HepG2 (cell line): ENCODE measurements around the gene TMEM107. TPM values are rescaled to one million over a fixed set of nuclear protein-coding genes. Genes with fewer than 3 reads are reported as not detected.
A peak's percentile ranks its signal among the peaks of the same experiment; 100 is the strongest.

Experiments
- BATF2 ChIP-seq: sonication (generic); formaldehyde crosslinking; IDR thresholded peaks from 2 replicates; pipeline ENCODE4 v1.8.0; 2022; ENCODE audit warnings: mild to moderate bottlenecking, missing genetic modification reagents, moderate library complexity
- BCL6 ChIP-seq: IDR thresholded peaks from 2 replicates; pipeline ENCODE4 v1.6.1; 2016; ENCODE audit warnings: missing genetic modification reagents, missing compliant biosample characterization
- EEA1 ChIP-seq: sonication (generic); formaldehyde crosslinking; IDR thresholded peaks from 2 replicates; pipeline ENCODE4 v1.5.1; 2020; ENCODE audit warnings: mild to moderate bottlenecking, missing genetic modification reagents, borderline replicate concordance
- FOXA1 ChIP-seq, 2 experiments: fragments of 450-650 bp in 1 of 2; sonication (generic) in 1 of 2; formaldehyde crosslinking in 1 of 2; IDR thresholded peaks; 2 replicates each; pipeline versions ENCODE4 v1.4.0 to v1.6.1; 2016 to 2020; ENCODE audit warnings: missing genetic modification reagents in 1 of 2
- HOMEZ ChIP-seq: IDR thresholded peaks from 2 replicates; pipeline ENCODE4 v1.6.1; 2016; ENCODE audit warnings: low read depth
- KDM2A ChIP-seq: sonication (generic); formaldehyde crosslinking; IDR thresholded peaks from 2 replicates; pipeline ENCODE4 v1.4.0; 2020; ENCODE audit warnings: low read depth, missing genetic modification reagents, borderline replicate concordance
- KLF11 ChIP-seq: IDR thresholded peaks from 2 replicates; pipeline ENCODE4 v1.6.1; 2016; ENCODE audit warnings: missing compliant biosample characterization
- MED8 ChIP-seq: sonication (generic); formaldehyde crosslinking; IDR thresholded peaks from 2 replicates; pipeline ENCODE4 v1.8.1; 2023; ENCODE audit warnings: mild to moderate bottlenecking, missing genetic modification reagents; ENCODE audit not compliant: insufficient replicate concordance
- MYC ChIP-seq: sonication (generic); formaldehyde crosslinking; IDR thresholded peaks from 2 replicates; pipeline ENCODE4 v1.9.0; 2021; ENCODE audit warnings: missing genetic modification reagents, borderline replicate concordance
- REXO4 ChIP-seq: sonication (generic); formaldehyde crosslinking; IDR thresholded peaks from 2 replicates; pipeline ENCODE4 v1.8.0; 2022; ENCODE audit warnings: missing genetic modification reagents, mild to moderate bottlenecking, borderline replicate concordance
- SUZ12 ChIP-seq: fragments of 150-350 bp; IDR thresholded peaks from 2 replicates; pipeline ENCODE4 v1.6.1; 2014; ENCODE audit warnings: low read depth, low read length
- YEATS2 ChIP-seq: sonication (generic); formaldehyde crosslinking; IDR thresholded peaks from 2 replicates; pipeline ENCODE4 v1.4.0; 2020; ENCODE audit warnings: missing genetic modification reagents, borderline replicate concordance
- ZC3H13 ChIP-seq: sonication (generic); formaldehyde crosslinking; IDR thresholded peaks from 2 replicates; pipeline ENCODE4 v1.8.1; 2023; ENCODE audit warnings: mild to moderate bottlenecking, missing genetic modification reagents, moderate library complexity
- ZMAT3 ChIP-seq: sonication (generic); formaldehyde crosslinking; conservative IDR thresholded peaks from 2 replicates; pipeline ENCODE4 v1.7.0; 2021; ENCODE audit warnings: missing genetic modification reagents
- ZNF101 ChIP-seq: sonication (generic); formaldehyde crosslinking; IDR thresholded peaks from 2 replicates; pipeline ENCODE4 v1.4.0; 2020; ENCODE audit warnings: mild to moderate bottlenecking, low read depth, missing genetic modification reagents, borderline replicate concordance
- ZNF138 ChIP-seq: sonication (generic); formaldehyde crosslinking; IDR thresholded peaks from 2 replicates; pipeline ENCODE4 v1.5.0; 2020; ENCODE audit warnings: mild to moderate bottlenecking, low read depth, missing genetic modification reagents
- ZNF263 ChIP-seq: sonication (generic); formaldehyde crosslinking; IDR thresholded peaks from 2 replicates; pipeline ENCODE4 v1.4.0; 2020; ENCODE audit warnings: missing genetic modification reagents
- ZNF451 ChIP-seq: sonication (generic); formaldehyde crosslinking; IDR thresholded peaks from 2 replicates; pipeline ENCODE4 v1.5.0; 2020; ENCODE audit warnings: mild to moderate bottlenecking, missing genetic modification reagents
- ZNF484 ChIP-seq: sonication (generic); formaldehyde crosslinking; IDR thresholded peaks from 2 replicates; pipeline ENCODE4 v1.5.1; 2020; ENCODE audit warnings: mild to moderate bottlenecking, low read depth, missing genetic modification reagents, borderline replicate concordance
- ZNF761 ChIP-seq: sonication (generic); formaldehyde crosslinking; conservative IDR thresholded peaks from 2 replicates; pipeline ENCODE4 v1.4.0; 2020; ENCODE audit warnings: mild to moderate bottlenecking, missing genetic modification reagents
- ZNF790 ChIP-seq: sonication (generic); formaldehyde crosslinking; IDR thresholded peaks from 2 replicates; pipeline ENCODE4 v1.8.0; 2022; ENCODE audit warnings: missing genetic modification reagents, mild to moderate bottlenecking, borderline replicate concordance
- polyA plus RNA-seq, 8 experiments: library from polyadenylated mRNA; depleted of rRNA in 3 of 8; stranded (reverse) in 7 of 8; unstranded in 1 of 8; fragments of >200 nt; fragmentation: Illumina TruSeq in 4 of 8; extraction: Trizol in 4 of 8; gene quantifications; 2 replicates each; pipeline versions ENCODE4 v1.2.1 to v1.2.3, GENCODE V29; 2011 to 2016; ENCODE audit warnings: low read depth in 4 of 8, missing spikeins in 1 of 8, mixed read lengths in 1 of 8; ENCODE audit not compliant: insufficient read depth in 1 of 8
- total RNA-seq, 5 experiments: library from RNA; depleted of rRNA; stranded (reverse); fragments of >200 nt; fragmentation: Illumina TruSeq; extraction: Trizol; gene quantifications; 2 replicates each; pipeline ENCODE4 v1.2.3, GENCODE V29; 2016; ENCODE audit warnings: low read depth in 1 of 5
- TF ChIP-seq, protein P1 (sequence below): fragments of 450-650 bp; IDR thresholded peaks from 2 replicates; pipeline ENCODE4 v1.6.1; 2016
- TF ChIP-seq, protein P2 (sequence below): sonication (generic); formaldehyde crosslinking; IDR thresholded peaks from 2 replicates; pipeline ENCODE4 v1.5.1; 2020; ENCODE audit warnings: mild to moderate bottlenecking, missing genetic modification reagents

The TMEM107 gene
- total and polyA plus RNA-seq, 2 of the 13 experiments (the other 11 are each of a cell fraction or from before 2014, with no cell fraction given): 7.2 to 15.3 TPM

GRCh38 chr17:8186446-8186786 lies 10.2 kb upstream of the TMEM107 start (continued):
- no peak for TF ChIP-seq ZMAT3 (CRISPR knock-in tag)
- peak; percentile 15; the same call in 1 of the 2 replicates for TF ChIP-seq ZNF138 (CRISPR knock-in tag)
- TF ChIP-seq MED8 (CRISPR knock-in tag): no peak
- TF ChIP-seq, protein P1, sequence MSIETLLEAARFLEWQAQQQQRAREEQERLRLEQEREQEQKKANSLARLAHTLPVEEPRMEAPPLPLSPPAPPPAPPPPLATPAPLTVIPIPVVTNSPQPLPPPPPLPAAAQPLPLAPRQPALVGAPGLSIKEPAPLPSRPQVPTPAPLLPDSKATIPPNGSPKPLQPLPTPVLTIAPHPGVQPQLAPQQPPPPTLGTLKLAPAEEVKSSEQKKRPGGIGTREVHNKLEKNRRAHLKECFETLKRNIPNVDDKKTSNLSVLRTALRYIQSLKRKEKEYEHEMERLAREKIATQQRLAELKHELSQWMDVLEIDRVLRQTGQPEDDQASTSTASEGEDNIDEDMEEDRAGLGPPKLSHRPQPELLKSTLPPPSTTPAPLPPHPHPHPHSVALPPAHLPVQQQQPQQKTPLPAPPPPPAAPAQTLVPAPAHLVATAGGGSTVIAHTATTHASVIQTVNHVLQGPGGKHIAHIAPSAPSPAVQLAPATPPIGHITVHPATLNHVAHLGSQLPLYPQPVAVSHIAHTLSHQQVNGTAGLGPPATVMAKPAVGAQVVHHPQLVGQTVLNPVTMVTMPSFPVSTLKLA: no peak
- TF ChIP-seq, protein P2, sequence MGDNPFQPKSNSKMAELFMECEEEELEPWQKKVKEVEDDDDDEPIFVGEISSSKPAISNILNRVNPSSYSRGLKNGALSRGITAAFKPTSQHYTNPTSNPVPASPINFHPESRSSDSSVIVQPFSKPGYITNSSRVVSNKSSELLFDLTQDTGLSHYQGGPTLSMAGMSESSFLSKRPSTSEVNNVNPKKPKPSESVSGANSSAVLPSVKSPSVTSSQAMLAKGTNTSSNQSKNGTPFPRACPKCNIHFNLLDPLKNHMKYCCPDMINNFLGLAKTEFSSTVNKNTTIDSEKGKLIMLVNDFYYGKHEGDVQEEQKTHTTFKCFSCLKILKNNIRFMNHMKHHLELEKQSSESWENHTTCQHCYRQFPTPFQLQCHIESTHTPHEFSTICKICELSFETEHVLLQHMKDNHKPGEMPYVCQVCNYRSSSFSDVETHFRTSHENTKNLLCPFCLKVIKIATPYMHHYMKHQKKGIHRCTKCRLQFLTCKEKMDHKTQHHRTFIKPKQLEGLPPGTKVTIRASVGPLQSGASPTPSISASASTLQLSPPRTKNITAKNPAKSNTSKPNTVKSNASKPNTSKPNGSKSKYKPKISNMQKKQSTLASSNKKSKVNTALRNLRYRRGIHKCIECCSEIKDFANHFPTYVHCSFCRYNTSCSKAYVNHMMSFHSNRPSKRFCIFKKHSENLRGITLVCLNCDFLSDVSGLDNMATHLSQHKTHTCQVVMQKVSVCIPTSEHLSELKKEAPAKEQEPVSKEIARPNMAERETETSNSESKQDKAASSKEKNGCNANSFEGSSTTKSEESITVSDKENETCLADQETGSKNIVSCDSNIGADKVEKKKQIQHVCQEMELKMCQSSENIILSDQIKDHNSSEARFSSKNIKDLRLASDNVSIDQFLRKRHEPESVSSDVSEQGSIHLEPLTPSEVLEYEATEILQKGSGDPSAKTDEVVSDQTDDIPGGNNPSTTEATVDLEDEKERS (CRISPR knock-in tag): 0 out of 2 replicates have a peak, but pooled peaks have one; percentile 76
- TF ChIP-seq MYC (CRISPR knock-in tag): no peak
- no peak for TF ChIP-seq HOMEZ (CRISPR knock-in tag)
- peak; percentile 60; the same call in 1 of the 2 replicates for TF ChIP-seq ZNF101 (CRISPR knock-in tag)
- TF ChIP-seq ZNF790: peak; percentile 55; the same call in 1 of the 2 replicates
- TF ChIP-seq REXO4: no peak
- no peak for TF ChIP-seq KLF11 (CRISPR knock-in tag)
- no peak for TF ChIP-seq BATF2
- TF ChIP-seq FOXA1 (IDR thresholded peaks at IDR 0.05): no peak
- no peak for TF ChIP-seq FOXA1 (CRISPR knock-in tag; IDR thresholded peaks at IDR 0.05)
- no peak; the same call in 1 of the 2 replicates for TF ChIP-seq ZNF451 (CRISPR knock-in tag)
- no peak for TF ChIP-seq ZNF484 (CRISPR knock-in tag)
- TF ChIP-seq EEA1 (CRISPR knock-in tag): no peak
- no peak for TF ChIP-seq YEATS2
- TF ChIP-seq BCL6: no peak
- TF ChIP-seq KDM2A: no peak
- TF ChIP-seq ZNF263: 0 out of 2 replicates have a peak, but pooled peaks have one; percentile 5
- no peak for TF ChIP-seq ZNF761 (CRISPR knock-in tag)
- no peak for TF ChIP-seq SUZ12
- TF ChIP-seq ZC3H13 (CRISPR knock-in tag): no peak
